Heart left ventricle (tissue), 13 donors: Measurements from ENCODE around the gene PPP1R1A.

Experiments used
- CTCF ChIP-seq, 12 donors: fragments of 200-600 bp; sonication (generic) in 4 of 12; IDR thresholded peaks; one replicate each; pipeline versions ENCODE4 v1.5.0 to v1.8.0; 2018 to 2022; ENCODE audit warnings: antibody characterized with exemption in 12 of 12, mild to moderate bottlenecking in 5 of 12
- POLR2A ChIP-seq, 2 donors: fragments of 450-650 bp; IDR thresholded peaks; one replicate each; pipeline ENCODE4 v1.6.1; 2017; ENCODE audit warnings: antibody characterized with exemption in 2 of 2, mild to moderate bottlenecking in 2 of 2, moderate library complexity in 2 of 2
- donor health status: ischemic (EF 13 %, LVEDD 7.1; RV severe dilation, severe dysfunction).
- donor health status: DM: no; HTN: yes; CAD: no.
- donor health status: DM: no; HTN: no; CAD: no.
- donor health status: ischemic (EF 25% LVEDD 6.9; RV normal size, moderate dysfunction).
- donor health status: ischemic (EF 25% LVEDD 5.7; RV mildly dilated, moderate dysfunction).
- donor health status: ischemic (EF 35%, LVEDD 5.7; RV mildly dilated, moderate dysfunction).
- donor health status: nonischemic (EF 11% LVEDD 7.7; RV severe dilation, severe dysfunction).
- donor health status: DM: yes; HTN: yes; CAD: no.
- donor health status: PGD.
- donor health status: ischemic (EF 29% LVEDD 5.4; RV normal size, mild dysfunction).
- donor health status: nonischemic (EF 23%, LVEDD 6.1; RV moderate dilation, normal function).

- TF ChIP-seq CTCF (IDR thresholded peaks at IDR 0.05) (no peak), POLR2A (IDR thresholded peaks at IDR 0.05) (no peak)
These were observed 9.2 kb downstream of the PPP1R1A start for GRCh38 chr12:54579258-54579657.
